ENCODE results near the gene LDLRAD4.

Gene LDLRAD4

DNA sequence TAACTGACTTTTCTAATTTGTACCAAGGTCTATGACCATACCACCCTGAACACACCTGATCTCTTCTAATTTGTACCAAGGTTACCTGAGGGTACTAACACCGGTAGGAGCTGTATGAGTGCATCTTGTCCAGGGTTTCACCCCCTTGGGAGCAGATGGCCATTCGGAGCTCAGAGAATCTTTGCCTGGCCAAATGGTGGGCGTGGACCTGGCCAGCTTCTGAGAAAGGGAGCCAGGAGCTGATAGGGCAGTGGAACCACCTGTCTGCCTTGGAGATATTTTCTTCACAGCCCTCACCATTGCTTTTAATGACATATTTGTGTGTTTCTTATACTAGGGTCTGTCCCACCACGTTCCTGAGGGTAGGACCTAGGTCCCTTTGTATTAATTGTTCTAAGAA is 188.9 kb downstream of the LDLRAD4 start:
- no peak for TF ChIP-seq RAD21 (IDR thresholded peaks at IDR 0.05; ENCODE audit: low read depth)
- TF ChIP-seq EGR1 (IDR thresholded peaks at IDR 0.05) = no peak
- TF ChIP-seq, protein P1, sequence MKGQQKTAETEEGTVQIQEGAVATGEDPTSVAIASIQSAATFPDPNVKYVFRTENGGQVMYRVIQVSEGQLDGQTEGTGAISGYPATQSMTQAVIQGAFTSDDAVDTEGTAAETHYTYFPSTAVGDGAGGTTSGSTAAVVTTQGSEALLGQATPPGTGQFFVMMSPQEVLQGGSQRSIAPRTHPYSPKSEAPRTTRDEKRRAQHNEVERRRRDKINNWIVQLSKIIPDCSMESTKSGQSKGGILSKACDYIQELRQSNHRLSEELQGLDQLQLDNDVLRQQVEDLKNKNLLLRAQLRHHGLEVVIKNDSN (IDR thresholded peaks at IDR 0.05) = no peak
- TF ChIP-seq, protein P2, sequence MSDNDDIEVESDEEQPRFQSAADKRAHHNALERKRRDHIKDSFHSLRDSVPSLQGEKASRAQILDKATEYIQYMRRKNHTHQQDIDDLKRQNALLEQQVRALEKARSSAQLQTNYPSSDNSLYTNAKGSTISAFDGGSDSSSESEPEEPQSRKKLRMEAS (IDR thresholded peaks at IDR 0.05) = no peak
- no peak for TF ChIP-seq FOXM1 (IDR thresholded peaks at IDR 0.05; ENCODE audit: borderline replicate concordance, low read depth)
- TF ChIP-seq NFIC (IDR thresholded peaks at IDR 0.05) = no peak
- TF ChIP-seq TCF12 (IDR thresholded peaks at IDR 0.05; ENCODE audit: low read depth) = no peak
- no peak for TF ChIP-seq TEAD4 (IDR thresholded peaks at IDR 0.05)
- TF ChIP-seq TAF1 (IDR thresholded peaks at IDR 0.05; ENCODE audit: low read depth) = no peak
- TF ChIP-seq CREB1 (IDR thresholded peaks at IDR 0.05; ENCODE audit: low read depth) = no peak
- TF ChIP-seq, protein P3, sequence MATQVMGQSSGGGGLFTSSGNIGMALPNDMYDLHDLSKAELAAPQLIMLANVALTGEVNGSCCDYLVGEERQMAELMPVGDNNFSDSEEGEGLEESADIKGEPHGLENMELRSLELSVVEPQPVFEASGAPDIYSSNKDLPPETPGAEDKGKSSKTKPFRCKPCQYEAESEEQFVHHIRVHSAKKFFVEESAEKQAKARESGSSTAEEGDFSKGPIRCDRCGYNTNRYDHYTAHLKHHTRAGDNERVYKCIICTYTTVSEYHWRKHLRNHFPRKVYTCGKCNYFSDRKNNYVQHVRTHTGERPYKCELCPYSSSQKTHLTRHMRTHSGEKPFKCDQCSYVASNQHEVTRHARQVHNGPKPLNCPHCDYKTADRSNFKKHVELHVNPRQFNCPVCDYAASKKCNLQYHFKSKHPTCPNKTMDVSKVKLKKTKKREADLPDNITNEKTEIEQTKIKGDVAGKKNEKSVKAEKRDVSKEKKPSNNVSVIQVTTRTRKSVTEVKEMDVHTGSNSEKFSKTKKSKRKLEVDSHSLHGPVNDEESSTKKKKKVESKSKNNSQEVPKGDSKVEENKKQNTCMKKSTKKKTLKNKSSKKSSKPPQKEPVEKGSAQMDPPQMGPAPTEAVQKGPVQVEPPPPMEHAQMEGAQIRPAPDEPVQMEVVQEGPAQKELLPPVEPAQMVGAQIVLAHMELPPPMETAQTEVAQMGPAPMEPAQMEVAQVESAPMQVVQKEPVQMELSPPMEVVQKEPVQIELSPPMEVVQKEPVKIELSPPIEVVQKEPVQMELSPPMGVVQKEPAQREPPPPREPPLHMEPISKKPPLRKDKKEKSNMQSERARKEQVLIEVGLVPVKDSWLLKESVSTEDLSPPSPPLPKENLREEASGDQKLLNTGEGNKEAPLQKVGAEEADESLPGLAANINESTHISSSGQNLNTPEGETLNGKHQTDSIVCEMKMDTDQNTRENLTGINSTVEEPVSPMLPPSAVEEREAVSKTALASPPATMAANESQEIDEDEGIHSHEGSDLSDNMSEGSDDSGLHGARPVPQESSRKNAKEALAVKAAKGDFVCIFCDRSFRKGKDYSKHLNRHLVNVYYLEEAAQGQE (IDR thresholded peaks at IDR 0.05; ENCODE audit: low read depth) = no peak
- no peak for TF ChIP-seq ZBTB7A (IDR thresholded peaks at IDR 0.05; ENCODE audit: low read depth)
- no peak for TF ChIP-seq EP300 (IDR thresholded peaks at IDR 0.05; ENCODE audit: borderline replicate concordance)
- TF ChIP-seq YY1 (IDR thresholded peaks at IDR 0.05; ENCODE audit: low read depth) = no peak
- no peak for TF ChIP-seq CEBPB (IDR thresholded peaks at IDR 0.05)

DNA sequence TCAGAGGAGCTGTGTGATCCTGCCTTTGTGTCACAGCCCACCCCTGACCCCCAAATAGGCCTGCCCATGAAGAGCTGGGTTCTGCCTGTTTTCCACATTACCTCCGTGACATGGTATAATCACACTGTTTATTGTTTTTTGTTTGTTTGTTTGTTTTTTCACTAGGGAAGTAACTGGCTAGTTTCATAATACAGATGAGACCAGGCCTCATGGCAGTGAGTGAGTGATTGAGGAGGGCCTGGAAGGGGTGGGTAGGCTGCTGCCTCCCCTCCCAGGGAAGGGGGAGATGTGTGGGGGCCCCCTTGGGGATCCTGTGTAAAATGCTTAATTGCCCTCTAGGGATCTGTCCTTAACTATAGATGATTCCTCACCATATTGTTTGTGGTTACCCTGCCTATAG is 190.5 kb downstream of the LDLRAD4 start:
- TF ChIP-seq CREB1 (IDR thresholded peaks at IDR 0.05; ENCODE audit: low read depth) (no peak), FOXM1 (IDR thresholded peaks at IDR 0.05; ENCODE audit: borderline replicate concordance, low read depth) (no peak), TEAD4 (IDR thresholded peaks at IDR 0.05) (no peak)

DNA sequence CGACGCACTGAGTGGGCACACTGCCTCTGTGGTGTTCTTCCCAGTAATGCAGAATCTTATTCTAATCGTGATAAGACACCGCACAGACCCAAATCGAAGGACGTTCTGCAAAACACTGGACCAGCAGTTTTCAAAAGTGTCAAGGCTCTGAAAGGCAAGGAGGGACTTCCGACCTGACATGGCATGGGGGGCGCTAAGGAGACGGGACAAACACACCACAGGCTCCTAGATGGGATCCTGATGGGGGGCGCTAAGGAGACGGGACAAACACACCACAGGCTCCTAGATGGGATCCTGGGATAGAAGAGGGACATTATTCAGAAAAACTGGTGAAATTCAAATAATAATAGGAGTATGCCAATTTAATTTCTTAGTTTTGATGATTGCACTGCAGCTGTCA is 191.4 kb downstream of the LDLRAD4 start:
- TF ChIP-seq, protein P3 (IDR thresholded peaks at IDR 0.05; ENCODE audit: low read depth) = no peak
- TF ChIP-seq, protein P2 (IDR thresholded peaks at IDR 0.05) = no peak
- TF ChIP-seq TEAD4 (IDR thresholded peaks at IDR 0.05) (no peak), RAD21 (IDR thresholded peaks at IDR 0.05; ENCODE audit: low read depth) (no peak), EGR1 (IDR thresholded peaks at IDR 0.05) (no peak)

DNA sequence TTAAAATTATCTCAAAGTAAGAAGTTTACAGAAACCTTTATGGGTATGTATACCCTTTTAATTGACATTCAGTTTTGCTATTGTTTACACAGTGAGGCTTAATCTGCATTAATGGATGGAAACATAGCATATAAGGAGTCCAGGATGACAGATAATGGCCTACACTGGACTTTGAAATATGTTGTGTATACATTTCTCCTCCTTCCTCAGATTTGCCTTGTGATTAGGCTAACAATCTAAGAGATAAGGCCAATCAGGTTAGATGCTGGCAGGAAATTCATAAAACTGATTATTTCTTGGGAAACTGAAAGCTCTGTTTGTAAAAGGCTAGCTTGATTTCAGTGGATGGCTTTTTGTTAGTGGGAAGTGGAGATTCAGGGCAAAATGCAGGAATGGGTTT is 191.9 kb downstream of the LDLRAD4 start:
- TF ChIP-seq TEAD4 (IDR thresholded peaks at IDR 0.05) (no peak), NFIC (IDR thresholded peaks at IDR 0.05) (no peak), ZBTB7A (IDR thresholded peaks at IDR 0.05; ENCODE audit: low read depth) (no peak), CREB1 (IDR thresholded peaks at IDR 0.05; ENCODE audit: low read depth) (no peak), TAF1 (IDR thresholded peaks at IDR 0.05; ENCODE audit: low read depth) (no peak), RAD21 (IDR thresholded peaks at IDR 0.05; ENCODE audit: low read depth) (no peak), YY1 (IDR thresholded peaks at IDR 0.05; ENCODE audit: low read depth) (no peak), FOXM1 (IDR thresholded peaks at IDR 0.05; ENCODE audit: borderline replicate concordance, low read depth) (no peak), CEBPB (IDR thresholded peaks at IDR 0.05) (no peak), EP300 (IDR thresholded peaks at IDR 0.05; ENCODE audit: borderline replicate concordance) (no peak), TCF12 (IDR thresholded peaks at IDR 0.05; ENCODE audit: low read depth) (no peak), EGR1 (IDR thresholded peaks at IDR 0.05) (no peak)
- TF ChIP-seq, protein P2 (IDR thresholded peaks at IDR 0.05) = no peak
- TF ChIP-seq, protein P3 (IDR thresholded peaks at IDR 0.05; ENCODE audit: low read depth) = no peak
- TF ChIP-seq, protein P1 (IDR thresholded peaks at IDR 0.05) = no peak

DNA sequence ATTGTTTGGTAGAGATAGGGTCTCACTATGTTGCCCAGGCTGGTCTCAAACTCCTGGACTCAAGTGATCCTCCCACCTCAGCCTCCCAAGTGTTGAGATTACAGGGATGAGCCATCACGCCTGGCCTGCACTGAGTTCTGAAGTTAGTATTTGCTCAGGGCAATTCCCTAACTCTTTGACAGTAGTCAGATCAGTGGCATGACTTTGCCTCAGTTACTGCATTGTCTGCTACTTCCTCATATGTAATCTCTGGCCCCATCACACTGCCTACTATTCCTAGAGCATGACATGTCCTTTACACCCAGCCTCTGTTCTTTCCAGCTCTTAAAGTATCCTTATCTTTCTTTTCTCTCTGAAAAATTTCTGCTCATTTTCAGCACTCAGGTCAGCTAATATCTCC is 193.5 kb downstream of the LDLRAD4 start:
- TF ChIP-seq RAD21 (IDR thresholded peaks at IDR 0.05; ENCODE audit: low read depth) = no peak
- no peak for TF ChIP-seq YY1 (IDR thresholded peaks at IDR 0.05; ENCODE audit: low read depth)
- TF ChIP-seq ZBTB7A (IDR thresholded peaks at IDR 0.05; ENCODE audit: low read depth) = no peak
- TF ChIP-seq, protein P2 (IDR thresholded peaks at IDR 0.05) = no peak
- TF ChIP-seq, protein P3 (IDR thresholded peaks at IDR 0.05; ENCODE audit: low read depth) = no peak
- TF ChIP-seq, protein P1 (IDR thresholded peaks at IDR 0.05) = no peak
- no peak for TF ChIP-seq NFIC (IDR thresholded peaks at IDR 0.05)
- no peak for TF ChIP-seq CEBPB (IDR thresholded peaks at IDR 0.05)
- TF ChIP-seq EGR1 (IDR thresholded peaks at IDR 0.05) = no peak
- TF ChIP-seq TCF12 (IDR thresholded peaks at IDR 0.05; ENCODE audit: low read depth) = no peak
- no peak for TF ChIP-seq CREB1 (IDR thresholded peaks at IDR 0.05; ENCODE audit: low read depth)
- no peak for TF ChIP-seq TEAD4 (IDR thresholded peaks at IDR 0.05)
- TF ChIP-seq TAF1 (IDR thresholded peaks at IDR 0.05; ENCODE audit: low read depth) = no peak
